ENCODE measurements around the gene NAA25.

DNA sequence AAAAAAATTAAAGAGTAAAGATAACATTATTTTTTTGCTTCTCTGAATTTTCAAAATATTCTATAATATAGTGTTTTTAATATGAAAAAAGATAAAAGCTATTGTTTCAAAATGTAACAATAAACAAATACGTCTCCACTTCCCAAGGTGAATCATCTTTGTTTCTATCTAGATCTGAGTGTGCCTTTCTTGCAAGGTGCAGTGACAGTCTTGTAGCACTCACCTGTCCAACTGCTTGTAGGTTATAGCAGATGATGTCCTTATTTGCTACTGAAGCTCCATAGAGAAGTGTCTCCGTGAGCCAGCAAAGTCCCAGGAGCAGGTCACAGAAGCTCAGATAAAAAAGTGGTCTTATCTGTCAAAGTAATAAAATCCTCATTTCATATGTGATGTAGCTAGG lies 117.0 kb downstream of the NAA25 start:
- no peak for TF ChIP-seq POLR2AphosphoS5 (IDR thresholded peaks at IDR 0.05; ENCODE audit: low read depth, low read length)
- TF ChIP-seq, protein P1, sequence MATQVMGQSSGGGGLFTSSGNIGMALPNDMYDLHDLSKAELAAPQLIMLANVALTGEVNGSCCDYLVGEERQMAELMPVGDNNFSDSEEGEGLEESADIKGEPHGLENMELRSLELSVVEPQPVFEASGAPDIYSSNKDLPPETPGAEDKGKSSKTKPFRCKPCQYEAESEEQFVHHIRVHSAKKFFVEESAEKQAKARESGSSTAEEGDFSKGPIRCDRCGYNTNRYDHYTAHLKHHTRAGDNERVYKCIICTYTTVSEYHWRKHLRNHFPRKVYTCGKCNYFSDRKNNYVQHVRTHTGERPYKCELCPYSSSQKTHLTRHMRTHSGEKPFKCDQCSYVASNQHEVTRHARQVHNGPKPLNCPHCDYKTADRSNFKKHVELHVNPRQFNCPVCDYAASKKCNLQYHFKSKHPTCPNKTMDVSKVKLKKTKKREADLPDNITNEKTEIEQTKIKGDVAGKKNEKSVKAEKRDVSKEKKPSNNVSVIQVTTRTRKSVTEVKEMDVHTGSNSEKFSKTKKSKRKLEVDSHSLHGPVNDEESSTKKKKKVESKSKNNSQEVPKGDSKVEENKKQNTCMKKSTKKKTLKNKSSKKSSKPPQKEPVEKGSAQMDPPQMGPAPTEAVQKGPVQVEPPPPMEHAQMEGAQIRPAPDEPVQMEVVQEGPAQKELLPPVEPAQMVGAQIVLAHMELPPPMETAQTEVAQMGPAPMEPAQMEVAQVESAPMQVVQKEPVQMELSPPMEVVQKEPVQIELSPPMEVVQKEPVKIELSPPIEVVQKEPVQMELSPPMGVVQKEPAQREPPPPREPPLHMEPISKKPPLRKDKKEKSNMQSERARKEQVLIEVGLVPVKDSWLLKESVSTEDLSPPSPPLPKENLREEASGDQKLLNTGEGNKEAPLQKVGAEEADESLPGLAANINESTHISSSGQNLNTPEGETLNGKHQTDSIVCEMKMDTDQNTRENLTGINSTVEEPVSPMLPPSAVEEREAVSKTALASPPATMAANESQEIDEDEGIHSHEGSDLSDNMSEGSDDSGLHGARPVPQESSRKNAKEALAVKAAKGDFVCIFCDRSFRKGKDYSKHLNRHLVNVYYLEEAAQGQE (IDR thresholded peaks at IDR 0.05; ENCODE audit: insufficient read depth in 1 of 2, low read depth in 2 of 2, low read length in 2 of 2) = no peak
- TF ChIP-seq TAF1 (IDR thresholded peaks at IDR 0.05; ENCODE audit: borderline replicate concordance, insufficient read depth, low read length) = no peak
- no peak for TF ChIP-seq SIN3A (IDR thresholded peaks at IDR 0.05; ENCODE audit: borderline replicate concordance, insufficient read depth, low read length)
- TF ChIP-seq FOXP2 (optimal IDR thresholded peaks at IDR 0.05; ENCODE audit: borderline replicate concordance, extremely low read depth, extremely low read length, insufficient read depth) = no peak
